Muscle layer of colon (tissue), 2 donors: ENCODE measurements around the gene EXO1.

Source experiments
- H3K27ac ChIP-seq: one replicate; pipeline ENCODE4 v1.7.0; 2013; ENCODE audit warnings: low read depth, mild to moderate bottlenecking, low read length, moderate library complexity
- H3K27me3 ChIP-seq, 2 donors: one replicate each; pipeline ENCODE4 v1.7.0; 2013; ENCODE audit warnings: low read length in 2 of 2, mild to moderate bottlenecking in 2 of 2; ENCODE audit not compliant: insufficient read depth in 2 of 2, control insufficient read depth in 1 of 2
- H3K36me3 ChIP-seq: one replicate; pipeline ENCODE4 v1.7.0; 2013; ENCODE audit warnings: mild to moderate bottlenecking, low read length; ENCODE audit not compliant: insufficient read depth
- H3K4me1 ChIP-seq: one replicate; pipeline ENCODE4 v1.7.0; 2013; ENCODE audit warnings: mild to moderate bottlenecking, low read length; ENCODE audit not compliant: insufficient read depth
- H3K4me3 ChIP-seq, 2 donors: one replicate each; pipeline ENCODE4 v1.7.0; 2013; ENCODE audit warnings: low read length in 2 of 2, low read depth in 1 of 2, mild to moderate bottlenecking in 1 of 2, moderate library complexity in 1 of 2
- H3K9ac ChIP-seq: one replicate; pipeline ENCODE4 v1.7.0; 2013; ENCODE audit warnings: low read length
- H3K9me3 ChIP-seq: one replicate; pipeline ENCODE4 v1.7.0; 2013; ENCODE audit warnings: mild to moderate bottlenecking, low read length
- donor health status: abdominal sarcoma.
- donor health status: Adenocarcinoma of cecum.

The EXO1 gene

DNA sequence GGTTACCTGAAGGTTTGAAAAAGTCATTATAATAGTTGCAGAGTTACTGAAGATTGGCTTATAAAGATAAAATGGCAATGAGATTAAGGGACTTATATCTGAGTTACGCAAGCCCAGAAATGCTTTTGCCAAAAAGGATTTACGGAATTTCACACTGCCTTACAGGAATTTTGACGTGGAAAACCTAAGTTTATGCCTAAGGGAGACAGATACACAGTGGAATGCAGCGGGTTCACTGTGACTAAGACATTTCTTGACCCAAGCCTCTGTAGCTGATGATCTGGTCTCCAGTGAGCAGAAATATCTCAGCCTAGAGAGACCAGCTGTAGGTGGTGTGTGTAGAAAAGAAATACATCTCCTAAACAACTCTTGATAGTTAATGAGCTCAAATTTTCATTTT lies 10.1 kb upstream of the EXO1 start:
- H3K36me3 ChIP-seq = no peaks in the 10 kb centered on the region
- H3K9ac ChIP-seq = no peak overlapping the region
- no peak overlapping the region for H3K27ac ChIP-seq
- H3K4me1 ChIP-seq = no peaks in the 10 kb centered on the region
- no peaks in the 10 kb centered on the region for H3K9me3 ChIP-seq
- H3K4me3 ChIP-seq = no peak overlapping the region
- no peaks in the 10 kb centered on the region for H3K27me3 ChIP-seq

DNA sequence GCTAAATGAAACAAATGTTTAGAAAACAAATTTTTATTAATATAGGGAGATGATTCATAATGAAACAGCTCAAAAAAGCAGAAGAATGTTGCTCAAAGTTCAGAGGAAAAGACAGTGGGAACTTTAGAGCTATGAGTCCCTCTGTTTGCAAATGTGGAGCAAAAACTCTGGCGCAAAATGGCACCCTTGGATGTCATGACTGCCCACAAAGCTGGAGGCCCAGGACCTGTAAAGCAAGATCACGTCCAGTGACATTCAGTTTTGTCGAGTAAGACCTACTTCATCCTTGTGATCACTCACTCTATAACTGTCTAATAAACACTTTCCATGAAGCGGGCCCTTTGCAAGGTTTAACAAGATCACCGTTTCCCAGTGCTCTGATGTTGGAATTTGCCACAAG lies 9.1 kb upstream of the EXO1 start:
- no peaks in the 10 kb centered on the region for H3K27me3 ChIP-seq
- H3K36me3 ChIP-seq = no peaks in the 10 kb centered on the region
- H3K9ac ChIP-seq = no peak overlapping the region
- no peak overlapping the region for H3K27ac ChIP-seq
- no peak overlapping the region for H3K4me3 ChIP-seq
- no peaks in the 10 kb centered on the region for H3K9me3 ChIP-seq
- no peaks in the 10 kb centered on the region for H3K4me1 ChIP-seq

DNA sequence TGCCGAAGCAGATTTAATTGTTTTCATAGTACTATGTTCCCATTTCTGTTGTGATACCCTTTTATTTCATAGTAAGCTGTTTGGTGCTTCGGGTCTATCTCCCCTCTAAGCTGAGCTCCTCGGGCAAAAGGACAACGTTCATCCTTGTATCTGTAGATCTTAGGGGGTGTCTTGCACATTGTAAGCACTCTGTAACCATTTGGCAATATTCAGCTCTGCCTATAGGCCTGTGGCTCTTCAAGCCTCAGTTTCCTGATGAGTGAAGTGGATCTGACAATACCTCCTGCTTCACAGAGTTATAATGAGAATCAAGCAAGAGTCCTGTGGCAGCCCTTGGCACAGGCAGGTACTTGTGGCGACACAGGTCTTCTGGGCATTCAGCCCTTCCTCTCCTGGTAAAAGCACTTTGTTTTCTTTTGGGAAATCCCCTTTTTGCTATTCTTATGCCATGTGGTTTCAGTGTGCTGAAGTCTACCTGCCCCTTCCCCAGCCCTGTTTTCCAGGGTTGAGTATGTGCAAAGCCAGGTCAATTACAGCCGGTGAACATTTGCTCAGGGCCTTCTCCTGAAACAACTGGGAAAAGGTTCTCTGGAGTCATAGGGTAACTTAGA lies 8.5 kb upstream of the EXO1 start:
- H3K9ac ChIP-seq = no peak overlapping the region
- no peak overlapping the region for H3K4me3 ChIP-seq
- H3K27me3 ChIP-seq = no peaks in the 10 kb centered on the region
- H3K9me3 ChIP-seq = no peaks in the 10 kb centered on the region
- no peak overlapping the region for H3K27ac ChIP-seq
- H3K36me3 ChIP-seq = no peaks in the 10 kb centered on the region
- H3K4me1 ChIP-seq = no peaks in the 10 kb centered on the region

GRCh38 chr1:241840164-241840563 lies 7.8 kb upstream of the EXO1 start:
- no peak overlapping the region for H3K9ac ChIP-seq
- no peaks in the 10 kb centered on the region for H3K36me3 ChIP-seq

GRCh38 chr1:241841691-241842090 lies 6.3 kb upstream of the EXO1 start:
- H3K4me1 ChIP-seq = no peaks in the 10 kb centered on the region
- no peak overlapping the region for H3K9ac ChIP-seq
- no peaks in the 10 kb centered on the region for H3K9me3 ChIP-seq
- no peaks in the 10 kb centered on the region for H3K27me3 ChIP-seq
- H3K4me3 ChIP-seq = no peak overlapping the region
- no peaks in the 10 kb centered on the region for H3K36me3 ChIP-seq
- H3K27ac ChIP-seq = no peak overlapping the region

More at GRCh38 chr1:241840164-241840563, 7.8 kb upstream of the EXO1 start:
- no peak overlapping the region for H3K4me3 ChIP-seq
- H3K4me1 ChIP-seq = no peaks in the 10 kb centered on the region
- no peaks in the 10 kb centered on the region for H3K9me3 ChIP-seq
- no peak overlapping the region for H3K27ac ChIP-seq
- no peaks in the 10 kb centered on the region for H3K27me3 ChIP-seq

GRCh38 chr1:241842565-241842964 lies 5.4 kb upstream of the EXO1 start:
- no peaks in the 10 kb centered on the region for H3K36me3 ChIP-seq
- no peak overlapping the region for H3K9ac ChIP-seq
- H3K27ac ChIP-seq = no peak overlapping the region
- H3K4me3 ChIP-seq = no peak overlapping the region
- H3K9me3 ChIP-seq = no peaks in the 10 kb centered on the region
- no peaks in the 10 kb centered on the region for H3K27me3 ChIP-seq
- H3K4me1 ChIP-seq = peaks cover 4% of the 10 kb centered on the region

- H3K36me3 ChIP-seq = no peaks in the 10 kb centered on the region
- no peaks in the 10 kb centered on the region for H3K27me3 ChIP-seq
- H3K4me1 ChIP-seq = peaks cover 10% of the 10 kb centered on the region
- H3K9me3 ChIP-seq = no peaks in the 10 kb centered on the region
- H3K27ac ChIP-seq = no peak overlapping the region
- no peak overlapping the region for H3K4me3 ChIP-seq
- no peak overlapping the region for H3K9ac ChIP-seq
These were observed 3.4 kb upstream of the EXO1 start for GRCh38 chr1:241844593-241844992.

DNA sequence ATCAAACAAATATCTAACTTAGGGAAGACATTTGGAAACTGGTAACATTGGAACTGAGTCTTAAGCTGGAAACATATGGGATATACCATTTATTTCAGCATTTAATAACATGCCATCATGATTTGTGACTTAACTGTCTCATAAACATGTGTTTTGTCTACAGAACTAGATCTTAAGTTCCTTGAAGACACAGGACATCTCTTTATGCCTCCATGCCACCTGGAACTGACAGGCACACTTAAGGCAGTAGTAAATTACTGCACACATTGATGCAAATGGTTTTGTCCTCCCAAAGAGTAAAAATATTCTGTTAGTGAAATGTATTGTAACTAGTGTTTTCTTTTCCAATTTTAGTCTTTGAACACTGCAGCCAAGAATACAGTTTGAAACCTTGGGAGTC lies 1.6 kb upstream of the EXO1 start:
- Histone ChIP-seq H3K9ac (no peak overlapping the region), H3K36me3 (no peaks in the 10 kb centered on the region), H3K4me3 (no peak overlapping the region), H3K4me1 (peaks cover 10% of the 10 kb centered on the region), H3K27ac (no peak overlapping the region), H3K27me3 (no peaks in the 10 kb centered on the region), H3K9me3 (no peaks in the 10 kb centered on the region)

GRCh38 chr1:241846862-241847539 lies 1.0 kb upstream of the EXO1 start:
- Histone ChIP-seq H3K27me3 (no peaks in the 10 kb centered on the region), H3K27ac (no peak overlapping the region), H3K4me3 (peak overlapping the region in 1 of 2 donors; percentile 66), H3K4me1 (peaks cover 10% of the 10 kb centered on the region), H3K9ac (no peak overlapping the region), H3K36me3 (no peaks in the 10 kb centered on the region), H3K9me3 (no peaks in the 10 kb centered on the region)

- no peak overlapping the region for H3K9ac ChIP-seq
These were observed 536 bp upstream of the EXO1 start for GRCh38 chr1:241847540-241847795.

DNA sequence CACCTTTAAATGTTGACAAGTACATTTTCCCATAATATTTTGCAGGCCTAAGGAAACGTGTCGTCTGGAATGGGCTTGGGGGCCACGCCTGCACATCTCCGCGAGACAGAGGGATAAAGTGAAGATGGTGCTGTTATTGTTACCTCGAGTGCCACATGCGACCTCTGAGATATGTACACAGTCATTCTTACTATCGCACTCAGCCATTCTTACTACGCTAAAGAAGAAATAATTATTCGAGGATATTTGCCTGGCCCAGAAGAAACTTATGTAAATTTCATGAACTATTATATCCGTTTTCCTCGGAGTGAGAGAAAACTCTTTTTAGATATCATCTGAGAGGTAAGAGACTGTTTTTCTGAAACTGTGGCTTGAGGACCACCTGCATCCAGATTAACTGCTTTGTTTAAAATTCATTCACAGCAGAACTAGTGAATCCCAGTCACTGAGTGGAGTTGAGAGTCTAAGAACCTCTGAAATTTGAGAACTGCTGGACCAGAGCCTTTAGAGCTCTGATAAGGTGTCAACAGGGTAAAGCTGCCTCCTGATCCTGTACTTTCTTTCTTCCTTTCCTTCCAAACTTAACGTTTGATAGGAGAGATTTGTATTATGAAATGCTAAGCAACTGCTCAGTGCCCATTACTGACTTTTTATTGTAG lies 811 bp downstream of the EXO1 start:
- H3K4me1 ChIP-seq = peaks cover 10% of the 10 kb centered on the region
- no peak overlapping the region for H3K9ac ChIP-seq
- no peaks in the 10 kb centered on the region for H3K36me3 ChIP-seq
- no peak overlapping the region for H3K27ac ChIP-seq
- no peaks in the 10 kb centered on the region for H3K27me3 ChIP-seq
- H3K4me3 ChIP-seq = no peak overlapping the region
- H3K9me3 ChIP-seq = no peaks in the 10 kb centered on the region

More at GRCh38 chr1:241847540-241847795, 536 bp upstream of the EXO1 start:
- Histone ChIP-seq H3K27me3 (no peaks in the 10 kb centered on the region), H3K4me3 (peak overlapping the region; percentile 66 to 75), H3K4me1 (peaks cover 10% of the 10 kb centered on the region), H3K9me3 (no peaks in the 10 kb centered on the region), H3K36me3 (no peaks in the 10 kb centered on the region), H3K27ac (peak overlapping the region; percentile 89)

- Histone ChIP-seq H3K27me3 (no peaks in the 10 kb centered on the region), H3K4me3 (no peak overlapping the region), H3K4me1 (peaks cover 10% of the 10 kb centered on the region), H3K36me3 (no peaks in the 10 kb centered on the region), H3K9me3 (no peaks in the 10 kb centered on the region), H3K27ac (no peak overlapping the region), H3K9ac (no peak overlapping the region)
These were observed 1.3 kb downstream of the EXO1 start for GRCh38 chr1:241849345-241849695.
